ENCODE results near the gene MELTF. TPM values are rescaled to one million over a fixed set of nuclear protein-coding genes. Genes with fewer than 3 reads are reported as not detected.

Gene MELTF
- total RNA-seq, 1 donor from 2014 or later, result 21.6 TPM

- no peaks in the 10 kb centered on the region for H3K27me3 ChIP-seq
- H3K4me1 ChIP-seq, result peaks cover 0 to 8% of the 10 kb centered on the region in 2 donors
- TF ChIP-seq CTCF (IDR thresholded peaks at IDR 0.05), result no peak
- no peak for DNase-seq (ENCODE audit: low spot score in 2 of 2)
- no peak overlapping the region for H3K27ac ChIP-seq
- intact Hi-C loops (cut with DNase I), result no loop called here
- no peak overlapping the region for H3K4me3 ChIP-seq
- H3K9me3 ChIP-seq, result no peaks in the 10 kb centered on the region
- no peaks in the 10 kb centered on the region for H3K36me3 ChIP-seq
Observed at GRCh38 chr3:197000211-197000610, 29.4 kb downstream of the MELTF start.

GRCh38 chr3:196998966-196999760 is 30.5 kb downstream of the MELTF start:
- intact Hi-C loops (cut with DNase I), result no loop called here
- Histone ChIP-seq H3K27me3 (no peaks in the 10 kb centered on the region), H3K36me3 (no peaks in the 10 kb centered on the region), H3K9me3 (no peaks in the 10 kb centered on the region), H3K27ac (no peak overlapping the region), H3K4me3 (no peak overlapping the region), H3K4me1 (peaks cover 0 to 8% of the 10 kb centered on the region in 2 donors)
- no peak for DNase-seq (ENCODE audit: low spot score in 2 of 2)
- no peak for TF ChIP-seq CTCF (IDR thresholded peaks at IDR 0.05)

GRCh38 chr3:196997311-196997710 is 32.3 kb downstream of the MELTF start:
- intact Hi-C loops (cut with DNase I), result no loop called here
- Histone ChIP-seq H3K36me3 (no peaks in the 10 kb centered on the region), H3K4me1 (peaks cover 0 to 2% of the 10 kb centered on the region in 2 donors), H3K4me3 (no peak overlapping the region), H3K27me3 (no peaks in the 10 kb centered on the region), H3K9me3 (no peaks in the 10 kb centered on the region), H3K27ac (no peak overlapping the region)
- TF ChIP-seq CTCF (IDR thresholded peaks at IDR 0.05), result no peak
- no peak for DNase-seq (ENCODE audit: low spot score in 2 of 2)

- no peaks in the 10 kb centered on the region for H3K4me1 ChIP-seq
- H3K4me3 ChIP-seq, result no peak overlapping the region
- no peak for DNase-seq (ENCODE audit: low spot score in 2 of 2)
- intact Hi-C loops (cut with DNase I), result no loop called here
- no peak overlapping the region for H3K27ac ChIP-seq
- no peak for TF ChIP-seq CTCF (IDR thresholded peaks at IDR 0.05)
- H3K27me3 ChIP-seq, result no peaks in the 10 kb centered on the region
- H3K36me3 ChIP-seq, result no peaks in the 10 kb centered on the region
- H3K9me3 ChIP-seq, result no peaks in the 10 kb centered on the region
Observed at GRCh38 chr3:196996454-196997265, 33.0 kb downstream of the MELTF start.

- Histone ChIP-seq H3K4me3 (no peak overlapping the region), H3K9me3 (no peaks in the 10 kb centered on the region), H3K36me3 (no peaks in the 10 kb centered on the region), H3K27ac (no peak overlapping the region), H3K27me3 (no peaks in the 10 kb centered on the region), H3K4me1 (no peaks in the 10 kb centered on the region)
- no peak for TF ChIP-seq CTCF (IDR thresholded peaks at IDR 0.05)
- intact Hi-C loops (cut with DNase I), result no loop called here
- no peak for DNase-seq (ENCODE audit: low spot score in 2 of 2)
Observed at GRCh38 chr3:196995646-196996355, 33.8 kb downstream of the MELTF start.

Data from ascending aorta (tissue), 2 donors.